ENCODE results near the gene FAM47B.

FAM47B gene

DNA sequence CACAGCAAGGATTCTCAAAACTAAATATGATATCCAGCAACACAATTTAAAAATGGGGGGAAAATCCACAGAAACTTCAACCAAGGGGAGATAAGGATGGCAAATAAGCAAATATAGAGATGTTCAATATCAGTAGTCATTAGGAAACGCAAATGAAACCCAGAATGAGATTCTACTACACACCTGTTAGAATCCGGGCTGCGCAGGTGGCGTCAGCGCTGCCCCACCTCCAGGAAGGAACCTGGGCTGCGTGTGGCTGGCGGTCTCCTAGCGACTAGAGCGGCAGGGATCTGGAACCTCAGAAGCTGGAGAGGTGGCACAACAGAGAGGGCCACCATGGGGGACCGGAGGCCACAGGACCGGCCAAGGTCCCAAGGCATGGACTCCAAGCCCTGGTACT lies at the start of gene FAM47B:
Gene FAM47B (plus strand): TSS at position 301 of the 400 bp plus-strand sequence. CDS start 36 bp downstream, at position 337.
- no peak for DNase-seq

DNA sequence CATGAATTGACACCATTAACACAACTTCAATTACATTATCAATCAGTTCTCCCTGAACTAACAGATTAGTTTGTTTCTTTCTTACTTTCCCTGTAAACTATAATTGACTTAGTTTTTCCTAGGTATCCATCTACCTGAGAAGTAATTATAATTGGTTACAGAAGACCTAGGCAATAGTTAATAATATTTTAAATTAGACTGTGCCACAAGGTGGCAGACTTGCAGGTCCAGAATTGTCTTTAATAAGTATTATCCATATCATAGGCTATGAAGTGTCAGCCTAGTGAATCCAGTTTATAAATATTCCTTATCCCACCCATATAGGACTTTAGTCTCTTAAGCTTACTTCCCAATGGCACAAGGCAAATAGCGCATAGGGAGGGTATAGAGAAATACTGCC lies 48.9 kb upstream of the FAM47B start:
- DNase-seq = no peak

GRCh38 chrX:34900691-34901090 lies 41.9 kb upstream of the FAM47B start:
- peak; percentile 33 for DNase-seq

DNA sequence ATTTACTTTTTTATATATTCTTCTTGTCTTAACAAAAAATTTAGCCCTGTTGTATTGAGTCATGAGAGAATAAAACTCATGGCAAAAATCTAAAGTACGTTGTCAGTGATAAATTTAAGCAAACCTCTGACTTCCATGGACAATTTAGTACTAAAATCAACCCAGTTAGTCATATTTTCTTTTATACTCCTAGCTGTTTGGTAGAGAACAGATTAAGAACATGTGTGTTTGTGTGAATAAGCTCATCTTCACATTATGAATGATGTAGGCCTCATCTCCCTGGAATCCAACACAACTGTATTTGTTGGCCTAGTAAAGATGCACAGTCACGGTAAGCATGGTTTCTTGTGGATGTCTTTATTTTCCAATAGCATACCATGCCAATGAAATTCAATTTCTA lies 40.8 kb upstream of the FAM47B start:
- DNase-seq = peak; percentile 83

DNA sequence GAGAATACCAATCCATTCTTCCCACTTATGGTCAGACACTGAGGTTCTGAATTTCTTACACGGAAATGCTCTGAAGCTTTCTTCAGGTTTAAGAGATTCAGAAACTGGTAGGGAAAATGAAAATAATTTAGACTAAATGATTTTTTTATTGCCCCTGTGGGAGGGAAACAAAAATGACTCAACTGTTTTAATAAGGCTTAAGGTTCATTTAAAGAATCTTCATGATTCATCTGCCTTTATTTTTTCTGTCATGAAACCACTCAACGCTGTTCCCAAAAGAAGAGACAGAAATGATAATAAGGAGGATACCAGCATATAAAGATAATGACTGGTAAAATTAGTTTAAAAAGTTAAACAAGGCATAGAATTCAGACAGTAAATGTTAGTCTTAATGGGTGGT lies 39.3 kb upstream of the FAM47B start:
- peak; percentile 67 for DNase-seq

GRCh38 chrX:34909151-34909550 lies 33.4 kb upstream of the FAM47B start:
- no peak for DNase-seq

DNA sequence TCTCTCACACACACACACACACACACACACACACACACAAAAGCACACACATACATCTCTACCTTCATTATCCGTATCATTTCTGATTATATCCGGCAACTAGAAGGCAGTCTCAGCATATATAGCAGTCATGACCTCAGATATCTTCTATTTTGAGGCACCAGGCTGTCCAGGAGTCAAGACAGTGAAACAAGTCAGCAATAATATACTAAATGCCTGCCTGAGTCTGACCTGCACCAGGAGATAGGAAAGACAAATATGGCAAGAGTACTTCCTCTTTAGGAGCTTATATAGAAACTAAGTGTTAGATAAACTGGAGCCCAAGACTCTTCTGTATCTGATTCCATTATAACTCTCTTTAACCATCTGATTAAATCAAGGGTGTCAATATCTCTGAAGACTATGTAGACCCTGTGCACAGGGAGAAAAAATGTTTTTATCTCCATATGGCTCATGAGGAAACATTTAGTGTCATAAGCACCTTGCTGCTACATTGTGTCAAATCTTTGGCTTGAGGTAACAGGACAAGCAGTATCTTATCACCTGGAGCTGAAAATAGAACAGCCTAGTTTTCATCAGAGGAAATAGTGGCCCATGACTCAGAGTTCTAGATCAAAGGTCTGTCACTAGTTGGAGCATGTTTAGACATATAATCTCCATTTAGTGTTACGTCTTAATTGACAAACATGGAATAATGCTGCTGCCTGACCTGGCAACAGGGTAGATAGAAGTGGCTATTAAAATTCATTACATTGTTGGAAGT lies 27.0 kb upstream of the FAM47B start:
- no peak for DNase-seq

DNA sequence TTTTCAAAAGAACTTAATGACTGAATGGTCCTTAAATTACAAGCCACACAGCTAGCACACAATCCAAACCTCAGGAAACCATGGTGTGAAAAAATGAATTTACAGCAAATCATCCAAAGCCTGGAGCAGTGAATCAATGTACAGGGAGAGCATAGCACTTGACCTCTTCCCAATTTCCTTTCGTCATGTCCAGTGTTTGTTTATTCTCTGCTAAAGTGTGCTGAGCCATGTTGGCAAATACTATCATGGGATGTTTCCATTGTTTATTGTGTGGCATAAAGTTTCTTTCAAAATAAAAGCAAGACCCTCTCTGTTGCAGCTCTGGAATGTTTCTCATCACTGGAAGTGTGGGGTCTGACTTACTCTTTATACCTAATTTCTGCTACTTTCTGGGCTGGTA lies 25.4 kb upstream of the FAM47B start:
- DNase-seq = no peak

DNA sequence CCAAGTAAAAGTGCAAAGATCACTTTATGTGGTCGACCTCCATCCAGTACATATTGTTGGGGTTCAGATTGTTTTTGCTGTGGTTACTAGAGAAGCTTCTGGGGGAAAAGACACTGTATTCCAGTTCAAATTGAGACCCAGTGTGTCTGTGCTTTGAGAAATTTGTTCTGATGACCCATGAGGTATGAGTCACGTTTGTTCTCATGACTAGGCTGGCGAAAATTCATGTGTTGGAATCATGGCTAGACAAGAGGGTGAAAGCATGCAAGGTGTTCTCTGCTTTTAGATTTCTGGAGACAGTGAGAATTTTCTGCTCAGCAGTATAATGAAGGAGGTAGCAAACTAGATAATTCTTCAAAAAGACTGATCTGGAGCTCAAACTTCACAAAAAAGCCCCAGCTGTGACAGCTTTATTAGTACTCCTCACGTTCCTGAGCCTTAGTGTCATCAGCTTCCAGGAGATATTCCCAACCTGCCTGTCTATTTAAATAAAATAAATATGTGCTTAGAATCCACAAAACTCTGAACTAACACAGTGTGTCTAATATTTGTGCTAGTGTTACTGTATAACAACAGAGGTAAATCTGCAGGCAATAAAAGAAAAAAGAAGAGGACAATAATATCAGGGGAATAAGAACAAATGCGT lies 24.4 kb upstream of the FAM47B start:
- DNase-seq = peak; percentile 54

DNA sequence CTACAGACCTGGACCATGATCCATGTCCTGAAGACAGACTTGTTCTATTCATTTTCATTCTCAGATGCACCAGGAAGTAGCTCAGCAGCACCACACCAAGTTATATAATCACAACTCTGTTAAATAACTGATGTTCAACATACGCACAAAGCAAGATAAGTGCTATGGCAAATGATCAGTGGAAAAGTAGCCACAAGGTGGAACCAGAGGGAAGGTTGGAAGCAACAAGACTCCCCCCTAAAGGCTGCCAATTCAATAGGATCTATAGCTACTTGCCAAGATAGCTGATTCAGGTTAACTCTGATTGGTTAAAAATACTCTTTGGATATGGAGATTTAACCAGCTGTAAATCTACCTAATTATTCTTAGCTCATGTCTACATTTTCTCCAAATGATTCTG lies 23.7 kb upstream of the FAM47B start:
- peak; percentile 56 for DNase-seq

DNA sequence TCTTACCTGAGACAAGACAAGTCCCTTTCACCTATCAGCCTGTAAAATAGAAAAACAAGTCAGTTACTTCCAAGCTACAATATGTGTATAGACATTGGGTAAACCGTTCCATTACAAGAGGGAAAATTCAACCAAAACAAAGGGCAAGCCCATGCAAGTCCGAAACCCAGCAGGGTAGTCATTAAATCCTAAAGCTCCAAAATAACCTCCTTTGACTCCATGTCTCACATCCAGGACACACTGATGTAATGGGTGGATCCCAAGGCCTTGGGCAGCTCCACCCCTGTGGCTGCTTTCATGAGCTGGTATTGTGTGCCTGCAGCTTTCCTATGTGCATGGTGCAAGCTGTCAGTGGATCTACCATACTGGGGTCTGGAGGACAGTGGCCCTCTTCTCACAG lies 14.7 kb upstream of the FAM47B start:
- no peak for DNase-seq

GRCh38 chrX:34943235-34943634 lies 639 bp downstream of the FAM47B start:
- no peak for DNase-seq

DNA sequence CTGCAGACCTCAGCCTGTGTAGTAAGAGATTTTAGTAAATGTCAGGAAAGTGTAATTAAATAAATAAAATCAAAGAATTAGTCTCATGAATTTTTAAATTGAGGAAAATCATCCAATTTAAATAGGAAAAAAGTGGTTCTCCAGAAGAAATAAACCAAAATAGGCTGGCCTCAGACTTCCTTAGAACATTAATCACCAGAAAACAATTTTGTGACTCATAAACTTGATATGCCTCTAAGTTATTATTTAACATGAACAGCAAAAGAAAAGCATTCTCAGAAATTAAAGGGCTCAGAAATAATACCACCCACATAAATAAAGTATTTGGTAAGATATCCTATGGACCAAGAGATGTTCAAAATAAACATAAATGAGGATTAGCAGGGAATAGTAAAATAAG lies 14.3 kb downstream of the FAM47B start:
- peak; percentile 64 for DNase-seq

- no peak for DNase-seq
Measured at GRCh38 chrX:34961662-34962061, 19.1 kb downstream of the FAM47B start.

DNA sequence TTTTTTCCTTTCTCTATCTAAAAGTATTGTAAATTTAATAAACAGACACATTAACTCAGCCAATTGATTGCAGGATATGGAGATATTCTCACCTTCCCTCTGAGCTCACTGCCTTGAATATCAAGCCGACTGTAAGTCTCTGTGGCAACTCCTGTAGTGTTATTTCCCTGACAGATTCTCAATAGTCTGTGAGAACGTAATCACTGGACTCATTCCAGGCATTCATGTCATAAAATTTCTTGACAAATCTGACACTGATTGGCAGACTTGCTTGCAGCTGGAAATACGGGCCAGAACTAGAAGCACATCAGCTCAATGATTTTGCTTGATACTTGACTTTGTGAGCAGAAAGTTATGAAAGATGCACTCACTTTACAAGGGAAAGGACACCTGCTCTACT lies 29.6 kb downstream of the FAM47B start:
- DNase-seq = no peak

DNA sequence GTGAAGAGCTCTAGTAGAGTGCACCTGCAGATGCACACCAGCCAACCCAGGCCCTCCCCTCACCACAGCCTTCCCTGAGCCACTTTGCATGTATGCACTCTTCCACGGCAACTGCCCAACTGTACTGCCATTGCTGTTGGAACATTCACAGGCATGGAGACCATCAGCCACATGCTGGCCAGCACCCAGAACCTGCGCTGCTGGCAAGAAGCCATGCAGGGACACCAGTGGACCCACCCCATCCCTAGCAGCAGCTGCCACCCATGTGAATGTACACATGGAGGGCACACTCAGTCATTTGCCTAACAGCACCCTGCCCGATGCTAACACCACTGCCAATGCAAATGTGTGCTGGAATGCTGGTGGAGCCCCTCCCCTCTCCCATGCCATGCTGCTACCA lies 35.6 kb downstream of the FAM47B start:
- DNase-seq = no peak

- DNase-seq = no peak
Measured at GRCh38 chrX:34987646-34988045, 45.0 kb downstream of the FAM47B start.
